ENCODE measurements around the gene TMEM272. TPM values are rescaled to one million over a fixed set of nuclear protein-coding genes. Genes with fewer than 3 reads are reported as not detected.
"Not testable (repeated sequence)": the region's sequence is repeated elsewhere in the genome, so short reads cannot be mapped to it uniquely, and the experiment has no call there.

Gene TMEM272
- total RNA-seq, 1 experiment from 2014 or later, result 0.14 TPM

DNA sequence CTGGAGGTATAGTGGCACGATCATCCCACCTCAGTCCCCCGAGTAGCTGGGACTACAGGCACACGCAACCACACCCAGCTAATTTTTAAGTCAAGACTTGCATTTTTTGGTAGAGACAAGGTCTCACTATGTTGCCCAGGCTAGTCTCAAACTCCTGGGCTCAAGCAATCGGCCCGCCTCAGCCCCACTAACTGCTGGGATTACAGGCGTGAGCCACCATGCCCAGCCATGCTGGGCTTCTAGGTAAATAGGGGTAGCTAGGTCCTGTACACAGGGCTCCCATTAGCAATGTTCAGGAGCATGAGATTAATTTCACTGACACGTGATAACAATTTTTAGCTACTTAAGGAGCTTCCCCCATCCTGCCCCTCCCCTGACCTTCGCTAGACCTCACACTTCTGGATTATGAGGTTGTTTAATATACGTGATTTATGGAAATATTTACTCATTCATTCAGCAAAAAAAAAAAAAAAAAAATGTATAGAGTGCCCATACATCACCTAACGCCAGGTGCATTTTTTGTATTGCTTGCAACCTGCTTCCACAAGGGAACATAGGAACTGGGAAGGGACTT, 19.2 kb downstream of the TMEM272 start:
- no TSS peak for BruUV-seq (replicated peaks)

DNA sequence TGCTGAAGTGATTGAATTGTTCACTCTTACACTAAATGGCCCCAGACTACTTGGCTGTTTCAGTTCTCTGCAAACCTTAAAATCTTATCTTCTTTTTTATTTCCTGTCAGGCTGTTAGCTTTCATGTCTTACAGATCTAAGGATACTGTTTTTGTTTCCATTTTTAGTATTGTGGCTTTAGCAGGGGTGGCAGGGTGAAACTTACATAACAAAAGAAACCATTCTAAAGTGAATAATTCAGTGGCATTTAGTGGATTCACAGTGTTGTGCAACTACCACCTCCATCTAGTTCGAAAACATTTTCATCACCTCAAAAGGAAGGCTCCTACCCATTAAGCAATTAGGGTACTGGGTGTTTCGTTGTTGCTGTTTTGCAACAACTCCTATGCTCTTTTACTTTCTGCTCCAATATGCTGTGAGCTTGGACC, 19.8 kb downstream of the TMEM272 start:
- no peak overlapping the region for H3K4me3 ChIP-seq (ENCODE audit: low read depth, low read length)
- peaks cover 9% of the 10 kb centered on the region for H3K27me3 Mint-ChIP-seq (ENCODE audit: insufficient read depth, unreplicated experiment)
- H3K4me3 Mint-ChIP-seq (ENCODE audit: unreplicated experiment), result no peak overlapping the region
- no peaks in the 10 kb centered on the region for H3K4me1 Mint-ChIP-seq (ENCODE audit: low read depth, unreplicated experiment)
- TF ChIP-seq, protein P1, sequence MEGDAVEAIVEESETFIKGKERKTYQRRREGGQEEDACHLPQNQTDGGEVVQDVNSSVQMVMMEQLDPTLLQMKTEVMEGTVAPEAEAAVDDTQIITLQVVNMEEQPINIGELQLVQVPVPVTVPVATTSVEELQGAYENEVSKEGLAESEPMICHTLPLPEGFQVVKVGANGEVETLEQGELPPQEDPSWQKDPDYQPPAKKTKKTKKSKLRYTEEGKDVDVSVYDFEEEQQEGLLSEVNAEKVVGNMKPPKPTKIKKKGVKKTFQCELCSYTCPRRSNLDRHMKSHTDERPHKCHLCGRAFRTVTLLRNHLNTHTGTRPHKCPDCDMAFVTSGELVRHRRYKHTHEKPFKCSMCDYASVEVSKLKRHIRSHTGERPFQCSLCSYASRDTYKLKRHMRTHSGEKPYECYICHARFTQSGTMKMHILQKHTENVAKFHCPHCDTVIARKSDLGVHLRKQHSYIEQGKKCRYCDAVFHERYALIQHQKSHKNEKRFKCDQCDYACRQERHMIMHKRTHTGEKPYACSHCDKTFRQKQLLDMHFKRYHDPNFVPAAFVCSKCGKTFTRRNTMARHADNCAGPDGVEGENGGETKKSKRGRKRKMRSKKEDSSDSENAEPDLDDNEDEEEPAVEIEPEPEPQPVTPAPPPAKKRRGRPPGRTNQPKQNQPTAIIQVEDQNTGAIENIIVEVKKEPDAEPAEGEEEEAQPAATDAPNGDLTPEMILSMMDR (IDR thresholded peaks at IDR 0.05; ENCODE audit: insufficient read depth in 1 of 2, low read depth in 1 of 2, low read length in 1 of 2, severe bottlenecking in 1 of 2, unreplicated experiment in 1 of 2), result no peak
- BruUV-seq (replicated peaks), result no TSS peak
- POLR2A ChIA-PET, result interaction anchor here (0.6 kb wide), 1 partner anchor 809 kb away, joined by 3 read pairs; no protein-coding TSS in a partner anchor
- intact Hi-C loops (cut with micrococcal nuclease; ENCODE audit: unreplicated experiment), result no loop called here
- H3K36me3 ChIP-seq (ENCODE audit: control insufficient read depth, insufficient read depth, low read length), result no peaks in the 10 kb centered on the region
- H3K27me3 ChIP-seq (replicated peaks; ENCODE audit: control insufficient read depth, insufficient read depth, low read length), result no peaks in the 10 kb centered on the region; the same call in 1 of the 2 replicates
- CTCF ChIA-PET, result interaction anchor here (0.6 kb wide), 1 partner anchor 263 kb away, joined by 5 read pairs; no protein-coding TSS in a partner anchor
- no peak for DNase-seq
- no peaks in the 10 kb centered on the region for H3K36me3 Mint-ChIP-seq (ENCODE audit: insufficient read depth, unreplicated experiment)
- no peaks in the 10 kb centered on the region for H3K9me3 ChIP-seq
- no peaks in the 10 kb centered on the region for H3K4me1 ChIP-seq
- no peaks in the 10 kb centered on the region for H3K9me3 Mint-ChIP-seq (ENCODE audit: unreplicated experiment)
- no peak overlapping the region for H3K27ac Mint-ChIP-seq (ENCODE audit: unreplicated experiment)

More for the DNA sequence above, 19.2 kb downstream of the TMEM272 start:
- ChIA-PET POLR2A (interaction anchor here (0.6 kb wide), 1 partner anchor 810 kb away, joined by 3 read pairs; no protein-coding TSS in a partner anchor), CTCF (no interaction called here)
- Histone ChIP-seq H3K9me3 (no peaks in the 10 kb centered on the region), H3K4me1 (no peaks in the 10 kb centered on the region), H3K4me3 (ENCODE audit: low read depth, low read length) (no peak overlapping the region), H3K36me3 (ENCODE audit: control insufficient read depth, insufficient read depth, low read length) (no peaks in the 10 kb centered on the region), H3K27me3 (replicated peaks; ENCODE audit: control insufficient read depth, insufficient read depth, low read length) (no peaks in the 10 kb centered on the region; the same call in 1 of the 2 replicates)
- DNase-seq, result no peak
- H3K4me1 Mint-ChIP-seq (ENCODE audit: low read depth, unreplicated experiment), result no peaks in the 10 kb centered on the region
- intact Hi-C loops (cut with micrococcal nuclease; ENCODE audit: unreplicated experiment), result no loop called here
- no peak overlapping the region for H3K4me3 Mint-ChIP-seq (ENCODE audit: unreplicated experiment)
- H3K27ac Mint-ChIP-seq (ENCODE audit: unreplicated experiment), result no peak overlapping the region
- TF ChIP-seq, protein P1 (IDR thresholded peaks at IDR 0.05; ENCODE audit: insufficient read depth in 1 of 2, low read depth in 1 of 2, low read length in 1 of 2, severe bottlenecking in 1 of 2, unreplicated experiment in 1 of 2), result no peak
- H3K27me3 Mint-ChIP-seq (ENCODE audit: insufficient read depth, unreplicated experiment), result peaks cover 7% of the 10 kb centered on the region
- H3K36me3 Mint-ChIP-seq (ENCODE audit: insufficient read depth, unreplicated experiment), result no peaks in the 10 kb centered on the region
- no peaks in the 10 kb centered on the region for H3K9me3 Mint-ChIP-seq (ENCODE audit: unreplicated experiment)

GRCh38 chr13:51824712-51825111, 20.3 kb downstream of the TMEM272 start:
- H3K27me3 ChIP-seq (replicated peaks; ENCODE audit: control insufficient read depth, insufficient read depth, low read length); DNase-seq; BruUV-seq (replicated peaks); H3K4me1 Mint-ChIP-seq (ENCODE audit: low read depth, unreplicated experiment); H3K9me3 ChIP-seq; H3K36me3 Mint-ChIP-seq (ENCODE audit: insufficient read depth, unreplicated experiment); H3K36me3 ChIP-seq (ENCODE audit: control insufficient read depth, insufficient read depth, low read length); POLR2A ChIA-PET; H3K27ac Mint-ChIP-seq (ENCODE audit: unreplicated experiment); H3K4me1 ChIP-seq; H3K4me3 ChIP-seq (ENCODE audit: low read depth, low read length); H3K9me3 Mint-ChIP-seq (ENCODE audit: unreplicated experiment); intact Hi-C loops (cut with micrococcal nuclease; ENCODE audit: unreplicated experiment); H3K27me3 Mint-ChIP-seq (ENCODE audit: insufficient read depth, unreplicated experiment); H3K4me3 Mint-ChIP-seq (ENCODE audit: unreplicated experiment): not testable (repeated sequence)
- CTCF ChIA-PET, result interaction anchor here (0.6 kb wide), 1 partner anchor 263 kb away, joined by 5 read pairs; no protein-coding TSS in a partner anchor
